GM19395 (cell line): Measurements from ENCODE around the gene MMP24OS.
A peak's percentile ranks its signal among the peaks of the same experiment; 100 is the strongest.
"Not testable (repeated sequence)": the region's sequence is repeated elsewhere in the genome, so short reads cannot be mapped to it uniquely, and the experiment has no call there.

Experiments used
- ATAC-seq: cut with Tn5 transposase; IDR thresholded peaks from one replicate; pipeline ENCODE4 v1.9.1; 2021; ENCODE audit warnings: mild to moderate bottlenecking, moderate library complexity; ENCODE audit not compliant: unreplicated experiment

The MMP24OS gene

GRCh38 chr20:35252598-35252997 lies 25.3 kb downstream of the MMP24OS start:
- not testable (repeated sequence) for ATAC-seq

GRCh38 chr20:35252037-35252461 lies 25.9 kb downstream of the MMP24OS start:
- ATAC-seq = peak; percentile 80

- no peak for ATAC-seq
Observed at GRCh38 chr20:35251613-35251940, 26.3 kb downstream of the MMP24OS start.

GRCh38 chr20:35248641-35249475 lies 29.1 kb downstream of the MMP24OS start:
- ATAC-seq = no peak

GRCh38 chr20:35246723-35247122 lies 31.2 kb downstream of the MMP24OS start:
- no peak for ATAC-seq

GRCh38 chr20:35243986-35244385 lies 33.9 kb downstream of the MMP24OS start:
- ATAC-seq = no peak

- no peak for ATAC-seq
Observed at GRCh38 chr20:35243317-35243716, 34.6 kb downstream of the MMP24OS start.

- ATAC-seq = no peak
Observed at GRCh38 chr20:35240811-35241293, 37.1 kb downstream of the MMP24OS start.

GRCh38 chr20:35240083-35240810 lies 37.7 kb downstream of the MMP24OS start:
- ATAC-seq = no peak

GRCh38 chr20:35238735-35239134 lies 39.2 kb downstream of the MMP24OS start:
- no peak for ATAC-seq

- ATAC-seq = no peak
Observed at GRCh38 chr20:35238170-35238569, 39.8 kb downstream of the MMP24OS start.

- no peak for ATAC-seq
Observed at GRCh38 chr20:35237486-35237885, 40.4 kb downstream of the MMP24OS start.

- no peak for ATAC-seq
Observed at GRCh38 chr20:35235881-35236280, 42.0 kb downstream of the MMP24OS start.

- ATAC-seq = no peak
Observed at GRCh38 chr20:35232575-35232974, 45.3 kb downstream of the MMP24OS start.

- no peak for ATAC-seq
Observed at GRCh38 chr20:35226884-35227681, 50.8 kb downstream of the MMP24OS start.
